ENCODE data around the gene PNMA5. TPM values are rescaled to one million over a fixed set of nuclear protein-coding genes. Genes with fewer than 3 reads are reported as not detected.

The PNMA5 gene
- total RNA-seq, 1 experiment from 2014 or later, result 0.13 TPM

DNA sequence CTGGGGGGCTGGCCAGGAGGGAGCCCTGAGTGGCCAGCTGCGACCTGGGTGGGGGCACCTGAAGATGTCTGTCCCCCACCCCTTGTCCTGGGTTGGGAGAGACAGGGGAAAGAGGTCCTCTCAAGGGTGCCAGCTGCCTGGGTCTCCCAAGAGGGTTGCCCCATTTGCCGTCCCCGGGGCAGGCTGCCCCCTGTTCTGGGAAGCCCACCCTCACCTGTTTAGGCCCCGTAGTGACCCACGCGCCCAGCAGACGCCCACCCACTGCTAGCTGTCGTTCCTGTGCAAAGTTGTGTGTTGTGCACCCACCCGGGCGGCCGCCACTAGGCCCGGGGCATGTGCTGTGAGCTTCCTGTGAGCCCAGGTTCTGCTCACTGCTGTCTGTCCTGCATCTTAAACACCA lies 36.9 kb upstream of the PNMA5 start:
- TF ChIP-seq MAX (CRISPR knock-in tag; IDR thresholded peaks at IDR 0.05) (no peak), MXD4 (CRISPR knock-in tag; IDR thresholded peaks at IDR 0.05; ENCODE audit: borderline replicate concordance) (no peak), ATF1 (CRISPR knock-in tag; IDR thresholded peaks at IDR 0.05) (no peak), NFYB (CRISPR knock-in tag; conservative IDR thresholded peaks at IDR 0.05; ENCODE audit: low read depth) (no peak)
- Mint-ChIP-seq H3K36me3 (no peaks in the 10 kb centered on the region), H3K4me1 (no peaks in the 10 kb centered on the region), H3K4me3 (no peak overlapping the region), H3K27me3 (ENCODE audit: low read depth) (peaks cover 13% of the 10 kb centered on the region), H3K9me3 (peaks cover 13% of the 10 kb centered on the region), H3K27ac (no peak overlapping the region)
- ChIA-PET POLR2A (no interaction called here), CTCF (interaction anchor here (1.0 kb wide), 1 partner anchor 89 kb away, joined by 3 read pairs; no protein-coding TSS in a partner anchor)
- no peak for ATAC-seq
- DNase-seq (ENCODE audit: low spot score), result no peak

- peaks cover 6% of the 10 kb centered on the region for H3K9me3 Mint-ChIP-seq
- CTCF ChIA-PET, result interaction anchor here (1.0 to 1.2 kb wide), 2 partner anchors 88 to 89 kb away, joined by 3 to 6 read pairs; no protein-coding TSS in a partner anchor
- ATAC-seq, result no peak
- no peaks in the 10 kb centered on the region for H3K36me3 Mint-ChIP-seq
- POLR2A ChIA-PET, result no interaction called here
- DNase-seq (ENCODE audit: low spot score), result no peak
- no peak overlapping the region for H3K4me3 Mint-ChIP-seq
- no peak overlapping the region for H3K27ac Mint-ChIP-seq
- TF ChIP-seq ZNF138 (CRISPR knock-in tag; conservative IDR thresholded peaks at IDR 0.05) (no peak), NR2C2 (CRISPR knock-in tag; IDR thresholded peaks at IDR 0.05) (no peak), ZSCAN18 (CRISPR knock-in tag; IDR thresholded peaks at IDR 0.05) (no peak)
- H3K27me3 Mint-ChIP-seq (ENCODE audit: low read depth), result peaks cover 17% of the 10 kb centered on the region
- no peaks in the 10 kb centered on the region for H3K4me1 Mint-ChIP-seq
These were observed 36.0 kb upstream of the PNMA5 start for GRCh38 chrX:153029875-153030274.

- ATAC-seq (no peak), DNase-seq (ENCODE audit: low spot score) (no peak)
- H3K36me3 Mint-ChIP-seq, result no peaks in the 10 kb centered on the region
- H3K27me3 Mint-ChIP-seq (ENCODE audit: low read depth), result peaks cover 17% of the 10 kb centered on the region
- ChIA-PET CTCF (interaction anchor here (1.2 kb wide), 1 partner anchor 87 kb away, joined by 6 read pairs; no protein-coding TSS in a partner anchor), POLR2A (no interaction called here)
- TF ChIP-seq ZNF138 (CRISPR knock-in tag; conservative IDR thresholded peaks at IDR 0.05), result no peak
- TF ChIP-seq, protein P1, sequence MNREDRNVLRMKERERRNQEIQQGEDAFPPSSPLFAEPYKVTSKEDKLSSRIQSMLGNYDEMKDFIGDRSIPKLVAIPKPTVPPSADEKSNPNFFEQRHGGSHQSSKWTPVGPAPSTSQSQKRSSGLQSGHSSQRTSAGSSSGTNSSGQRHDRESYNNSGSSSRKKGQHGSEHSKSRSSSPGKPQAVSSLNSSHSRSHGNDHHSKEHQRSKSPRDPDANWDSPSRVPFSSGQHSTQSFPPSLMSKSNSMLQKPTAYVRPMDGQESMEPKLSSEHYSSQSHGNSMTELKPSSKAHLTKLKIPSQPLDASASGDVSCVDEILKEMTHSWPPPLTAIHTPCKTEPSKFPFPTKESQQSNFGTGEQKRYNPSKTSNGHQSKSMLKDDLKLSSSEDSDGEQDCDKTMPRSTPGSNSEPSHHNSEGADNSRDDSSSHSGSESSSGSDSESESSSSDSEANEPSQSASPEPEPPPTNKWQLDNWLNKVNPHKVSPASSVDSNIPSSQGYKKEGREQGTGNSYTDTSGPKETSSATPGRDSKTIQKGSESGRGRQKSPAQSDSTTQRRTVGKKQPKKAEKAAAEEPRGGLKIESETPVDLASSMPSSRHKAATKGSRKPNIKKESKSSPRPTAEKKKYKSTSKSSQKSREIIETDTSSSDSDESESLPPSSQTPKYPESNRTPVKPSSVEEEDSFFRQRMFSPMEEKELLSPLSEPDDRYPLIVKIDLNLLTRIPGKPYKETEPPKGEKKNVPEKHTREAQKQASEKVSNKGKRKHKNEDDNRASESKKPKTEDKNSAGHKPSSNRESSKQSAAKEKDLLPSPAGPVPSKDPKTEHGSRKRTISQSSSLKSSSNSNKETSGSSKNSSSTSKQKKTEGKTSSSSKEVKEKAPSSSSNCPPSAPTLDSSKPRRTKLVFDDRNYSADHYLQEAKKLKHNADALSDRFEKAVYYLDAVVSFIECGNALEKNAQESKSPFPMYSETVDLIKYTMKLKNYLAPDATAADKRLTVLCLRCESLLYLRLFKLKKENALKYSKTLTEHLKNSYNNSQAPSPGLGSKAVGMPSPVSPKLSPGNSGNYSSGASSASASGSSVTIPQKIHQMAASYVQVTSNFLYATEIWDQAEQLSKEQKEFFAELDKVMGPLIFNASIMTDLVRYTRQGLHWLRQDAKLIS (CRISPR knock-in tag; IDR thresholded peaks at IDR 0.05; ENCODE audit: borderline replicate concordance), result no peak
- no peak for TF ChIP-seq SMAD3 (CRISPR knock-in tag; IDR thresholded peaks at IDR 0.05; ENCODE audit: borderline replicate concordance)
- TF ChIP-seq NR1H2 (CRISPR knock-in tag; IDR thresholded peaks at IDR 0.05), result no peak
- TF ChIP-seq TEAD4 (CRISPR knock-in tag; IDR thresholded peaks at IDR 0.05), result no peak
- TF ChIP-seq NR2C2 (CRISPR knock-in tag; IDR thresholded peaks at IDR 0.05), result no peak
- no peak for TF ChIP-seq ESRRA (CRISPR knock-in tag; IDR thresholded peaks at IDR 0.05; ENCODE audit: borderline replicate concordance)
- TF ChIP-seq ARID4B (CRISPR knock-in tag; IDR thresholded peaks at IDR 0.05; ENCODE audit: borderline replicate concordance), result no peak
- no peak for TF ChIP-seq SOX15 (CRISPR knock-in tag; IDR thresholded peaks at IDR 0.05)
- no peak for TF ChIP-seq PRRX2 (CRISPR knock-in tag; IDR thresholded peaks at IDR 0.05)
- no peak for TF ChIP-seq ZNF121 (CRISPR knock-in tag; IDR thresholded peaks at IDR 0.05)
- TF ChIP-seq NFE2L1 (CRISPR knock-in tag; IDR thresholded peaks at IDR 0.05), result no peak
- TF ChIP-seq CREM (CRISPR knock-in tag; IDR thresholded peaks at IDR 0.05), result no peak
- no peak for TF ChIP-seq ZNF396 (CRISPR knock-in tag; IDR thresholded peaks at IDR 0.05; ENCODE audit: borderline replicate concordance)
- no peak for TF ChIP-seq NFATC4 (CRISPR knock-in tag; IDR thresholded peaks at IDR 0.05)
- no peak for TF ChIP-seq CTCF (IDR thresholded peaks at IDR 0.05)
- TF ChIP-seq TP53 (CRISPR knock-in tag; IDR thresholded peaks at IDR 0.05), result no peak
- H3K4me1 Mint-ChIP-seq, result no peaks in the 10 kb centered on the region
- H3K4me3 Mint-ChIP-seq, result no peak overlapping the region
- no peak overlapping the region for H3K27ac Mint-ChIP-seq
- peaks cover under 1% of the 10 kb centered on the region; the same call in 1 of the 2 replicates for H3K9me3 Mint-ChIP-seq
These were observed 35.2 kb upstream of the PNMA5 start for GRCh38 chrX:153029162-153029561.

All from WTC11 (cell line).